Measurements from ENCODE around the gene BTBD10. TPM values are rescaled to one million over a fixed set of nuclear protein-coding genes. Genes with fewer than 3 reads are reported as not detected.

The BTBD10 gene
- 90.5 and 112 TPM in 2 replicates for total RNA-seq

GRCh38 chr11:13462901-13463778, at the start of gene BTBD10:
Gene BTBD10, minus strand, starts transcription at chr11:13463222. Its CDS starts 18,098 bp downstream, at chr11:13445124.

GRCh38 chr11:13495929-13496328, 32.9 kb upstream of the BTBD10 start, which contains the start of gene PTH:
Gene PTH, minus strand, starts transcription at chr11:13495997. Its CDS starts 3,142 bp downstream, at chr11:13492855.

Other genes starting within 250 kb of the BTBD10 start
- gene BMAL1, start 185.4 kb downstream of the BTBD10 start, total RNA-seq: 7.3 and 14.1 TPM in 2 replicates
- gene PTH, start 32.8 kb upstream of the BTBD10 start, total RNA-seq: not detected in 2 replicates
- gene FAR1, start 205.4 kb upstream of the BTBD10 start, total RNA-seq: 40.9 and 57.5 TPM in 2 replicates